HepG2 (cell line): Measurements from ENCODE around the gene NLGN4X. TPM values are rescaled to one million over a fixed set of nuclear protein-coding genes. Genes with fewer than 3 reads are reported as not detected.

Experiments
- ATAC-seq: fragments of 200-7000 bp; cut with Tn5 transposase; 3 replicates; pipeline ENCODE4 v1.9.1; 2020; ENCODE audit warnings: mild to moderate bottlenecking, moderate library complexity
- BruUV-seq: library from RNA; stranded (reverse); fragments of 400-500 nt; replicated peaks from 2 replicates; lab custom pipeline; 2021; lab: Mats Ljungman, UMichigan
- CTCF ChIA-PET: fragments of 300-600 bp; formaldehyde crosslinking; extraction: SDS; loops from one replicate; lab custom pipeline; 2021; ENCODE audit warnings: low total read pairs, inconsistent platforms, low intra/inter-chr PET ratio; lab: Yijun Ruan, JAX
- POLR2A ChIA-PET: fragments of 350-600 bp; sonication (Branson Sonifier 250); formaldehyde crosslinking; loops from one replicate; lab custom pipeline; 2020; ENCODE audit warnings: antibody characterized with exemption, inconsistent platforms; lab: Yijun Ruan, JAX
- DNase-seq: peaks from one replicate; pipeline ENCODE4 v3.0.0-alpha.2; 2015; ENCODE audit warnings: low spot score
- FAIRE-seq: peaks from 3 replicates; lab custom pipeline; 2011; peaks lifted over from hg19 to GRCh38; lab: Jason Lieb, UNC
- H2AFZ ChIP-seq: one replicate; pipeline ENCODE4 v1.6.1; 2011; ENCODE audit warnings: low read length, inconsistent platforms
- H3K27ac ChIP-seq: fragments of 300-600 bp; 3 replicates; pipeline ENCODE4 v1.8.0; 2011; ENCODE audit warnings: mixed run types, mild to moderate bottlenecking, mixed read lengths, low read length, inconsistent platforms; ENCODE audit not compliant: insufficient read depth; ENCODE audit errors: extremely low read length
- H3K27me3 ChIP-seq, 2 experiments: fragments of 200-600 bp in 1 of 2; 2 replicates in 1 of 2; 3 replicates in 1 of 2; pipeline versions ENCODE4 v1.6.0 to v1.8.0; 2011; ENCODE audit warnings: low read length in 2 of 2, mild to moderate bottlenecking in 2 of 2, moderate library complexity in 2 of 2, inconsistent platforms in 1 of 2; ENCODE audit not compliant: insufficient read depth in 2 of 2, control insufficient read depth in 1 of 2
- H3K36me3 ChIP-seq, 2 experiments: fragments of 200-600 bp in 1 of 2; replicated peaks in 1 of 2; 2 replicates in 1 of 2; 3 replicates in 1 of 2; pipeline versions ENCODE4 v1.5.1 to v1.8.0; 2011; ENCODE audit warnings: low read length in 2 of 2, inconsistent platforms in 1 of 2; ENCODE audit not compliant: insufficient read depth in 2 of 2, control insufficient read depth in 1 of 2
- H3K4me1 ChIP-seq: 2 replicates; pipeline ENCODE4 v1.5.1; 2012; ENCODE audit warnings: low read length, inconsistent platforms; ENCODE audit not compliant: insufficient read depth
- H3K4me2 ChIP-seq: 2 replicates; pipeline ENCODE4 v1.6.0; 2011; ENCODE audit warnings: low read depth, low read length, inconsistent platforms
- H3K4me3 ChIP-seq, 3 experiments: fragments of 200-600 bp in 1 of 3; sonication (generic), shearing (Covaris generic) in 1 of 3; replicated peaks in 1 of 3; 2 replicates each; pipeline ENCODE4 v1.5.1; 2011 to 2016; ENCODE audit warnings: low read length in 3 of 3, inconsistent platforms in 2 of 3, low read depth in 2 of 3, mild to moderate bottlenecking in 2 of 3, control low read depth in 1 of 3, mixed read lengths in 1 of 3; ENCODE audit not compliant: insufficient read depth in 1 of 3
- H3K79me2 ChIP-seq: one replicate; pipeline ENCODE4 v1.6.1; 2011; ENCODE audit warnings: low read length, inconsistent platforms; ENCODE audit not compliant: insufficient read depth
- H3K9ac ChIP-seq: 2 replicates; pipeline ENCODE4 v1.6.0; 2011; ENCODE audit warnings: mild to moderate bottlenecking, low read depth, low read length, inconsistent platforms; ENCODE audit not compliant: insufficient read depth
- H3K9me3 ChIP-seq: 2 replicates; pipeline ENCODE4 v1.5.1; 2012; ENCODE audit warnings: mild to moderate bottlenecking, low read length
- H4K20me1 ChIP-seq: 2 replicates; pipeline ENCODE4 v1.6.0; 2011; ENCODE audit warnings: inconsistent platforms, mild to moderate bottlenecking, low read length, moderate library complexity; ENCODE audit not compliant: insufficient read depth
- ATF6 ChIP-seq: sonication (generic); formaldehyde crosslinking; conservative IDR thresholded peaks from 2 replicates; pipeline ENCODE4 v1.4.0; 2020; ENCODE audit warnings: missing genetic modification reagents
- ATF7 ChIP-seq, 2 experiments: fragments of 450-650 bp in 1 of 2; sonication (generic) in 1 of 2; formaldehyde crosslinking in 1 of 2; IDR thresholded peaks; 2 replicates each; pipeline versions ENCODE4 v1.4.0 to v1.6.1; 2016 to 2020; ENCODE audit warnings: antibody characterized with exemption in 1 of 2, mild to moderate bottlenecking in 1 of 2, missing genetic modification reagents in 1 of 2
- ATF7-NPFF ChIP-seq: sonication (generic); formaldehyde crosslinking; IDR thresholded peaks from 2 replicates; pipeline ENCODE4 v1.8.1; 2023; ENCODE audit warnings: mild to moderate bottlenecking, low read depth, missing genetic modification reagents, moderate library complexity
- BRCA1 ChIP-seq: sonication (generic); formaldehyde crosslinking; IDR thresholded peaks from 2 replicates; pipeline ENCODE4 v1.4.0; 2020; ENCODE audit warnings: missing genetic modification reagents
- CEBPZ ChIP-seq: IDR thresholded peaks from 2 replicates; pipeline ENCODE4 v1.6.1; 2012; ENCODE audit warnings: low read length, improper control_type of control experiment
- CSRNP1 ChIP-seq: sonication (generic); formaldehyde crosslinking; IDR thresholded peaks from 2 replicates; pipeline ENCODE4 v1.8.1; 2023; ENCODE audit warnings: mild to moderate bottlenecking, missing genetic modification reagents
- EHMT2 ChIP-seq: fragments of 200-600 bp; sonication (generic); IDR thresholded peaks from 2 replicates; pipeline ENCODE4 v1.7.0; 2017; ENCODE audit warnings: antibody characterized with exemption, low read depth, low read length, borderline replicate concordance
- MED13 ChIP-seq: sonication (generic); formaldehyde crosslinking; IDR thresholded peaks from 2 replicates; pipeline ENCODE4 v1.5.0; 2020; ENCODE audit warnings: missing genetic modification reagents
- SKI ChIP-seq: fragments of 450-650 bp; IDR thresholded peaks from one replicate; pipeline ENCODE4 v1.6.1; 2018; ENCODE audit warnings: mild to moderate bottlenecking; ENCODE audit not compliant: partially characterized antibody
- ZKSCAN1 ChIP-seq: fragments of 150-350 bp; IDR thresholded peaks from 2 replicates; pipeline ENCODE4 v1.6.1; 2014; ENCODE audit warnings: low read length
- ZKSCAN8 ChIP-seq: IDR thresholded peaks from 2 replicates; pipeline ENCODE4 v1.6.1; 2016; ENCODE audit warnings: borderline replicate concordance, missing genetic modification reagents, missing compliant biosample characterization
- ZNF160 ChIP-seq: sonication (generic); formaldehyde crosslinking; IDR thresholded peaks from 2 replicates; pipeline ENCODE4 v1.8.0; 2022; ENCODE audit warnings: mild to moderate bottlenecking, inconsistent platforms, missing genetic modification reagents
- ZNF615 ChIP-seq: sonication (generic); formaldehyde crosslinking; IDR thresholded peaks from 2 replicates; pipeline ENCODE4 v1.5.0; 2020; ENCODE audit warnings: mild to moderate bottlenecking, missing genetic modification reagents, borderline replicate concordance
- ZNF777 ChIP-seq: sonication (generic); formaldehyde crosslinking; IDR thresholded peaks from 2 replicates; pipeline ENCODE4 v1.4.0; 2020; ENCODE audit warnings: missing genetic modification reagents
- WGBS: methylation state at CpG from one replicate; pipeline ENCODE4 v1.1.6; 2017; ENCODE audit warnings: low lambda C conversion rate; 5-methylcytosine and 5-hydroxymethylcytosine counted together
- in situ Hi-C: cut with HindIII; loops from 2 replicates; pipeline ENCODE4 v1.10.0; 2017; ENCODE audit warnings: low pct_unique_long_range_greater_than_20kb; ENCODE audit not compliant: extremely low pct_ligation_motif_present
- intact Hi-C: fragments of 100-400 bp; cut with micrococcal nuclease; formaldehyde crosslinking; loops from one replicate; pipeline ENCODE4 v1.10.0; 2022; ENCODE audit not compliant: unreplicated experiment
- polyA plus RNA-seq, 8 experiments: library from polyadenylated mRNA; depleted of rRNA in 3 of 8; stranded (reverse) in 7 of 8; unstranded in 1 of 8; fragments of >200 nt; fragmentation: Illumina TruSeq in 4 of 8; extraction: Trizol in 4 of 8; gene quantifications; 2 replicates each; pipeline versions ENCODE4 v1.2.1 to v1.2.3, GENCODE V29; 2011 to 2016; ENCODE audit warnings: low read depth in 4 of 8, missing spikeins in 1 of 8, mixed read lengths in 1 of 8; ENCODE audit not compliant: insufficient read depth in 1 of 8
- total RNA-seq, 5 experiments: library from RNA; depleted of rRNA; stranded (reverse); fragments of >200 nt; fragmentation: Illumina TruSeq; extraction: Trizol; gene quantifications; 2 replicates each; pipeline ENCODE4 v1.2.3, GENCODE V29; 2016; ENCODE audit warnings: low read depth in 1 of 5

Gene NLGN4X
- total and polyA plus RNA-seq, 2 of the 13 experiments (the other 11 are each of a cell fraction or from before 2014, with no cell fraction given): not detected

GRCh38 chrX:6149060-6149872 is 79.4 kb downstream of the NLGN4X start:
- BruUV-seq: no TSS peak
- TF ChIP-seq ZKSCAN1: no peak
- no peak for TF ChIP-seq ATF7 (IDR thresholded peaks at IDR 0.05)
- no peak for TF ChIP-seq ATF7 (CRISPR knock-in tag; IDR thresholded peaks at IDR 0.05)
- no peak for TF ChIP-seq BRCA1 (CRISPR knock-in tag)
- no peak for TF ChIP-seq ZNF160 (CRISPR knock-in tag)
- TF ChIP-seq EHMT2: no peak
- no peak for TF ChIP-seq ZNF777 (CRISPR knock-in tag)
- TF ChIP-seq MED13: no peak
- TF ChIP-seq ATF7-NPFF (CRISPR knock-in tag): no peak
- TF ChIP-seq SKI: no peak
- no peak for TF ChIP-seq CEBPZ
- no peak for TF ChIP-seq ZKSCAN8 (CRISPR knock-in tag)
- no peak for TF ChIP-seq ATF6 (CRISPR knock-in tag)
- no peak for TF ChIP-seq CSRNP1 (CRISPR knock-in tag)
- TF ChIP-seq ZNF615 (CRISPR knock-in tag): no peak
- Histone ChIP-seq H4K20me1 (no peaks in the 10 kb centered on the region), H3K79me2 (no peaks in the 10 kb centered on the region), H3K4me2 (no peak overlapping the region), H3K27ac (no peak overlapping the region), H3K9ac (no peak overlapping the region), H2AFZ (no peak overlapping the region), H3K9me3 (no peaks in the 10 kb centered on the region), H3K4me3 (no peak overlapping the region), H3K27me3 (no peaks in the 10 kb centered on the region), H3K36me3 (no peaks in the 10 kb centered on the region), H3K4me1 (no peaks in the 10 kb centered on the region)
- FAIRE-seq (no peak), ATAC-seq (no peak), DNase-seq (no peak)
- intact Hi-C loops: no loop called here
- CTCF ChIA-PET: no interaction called here
- POLR2A ChIA-PET: no interaction called here
- in situ Hi-C loops: no loop called here
- 3% methylated on average over 4 of the region's 6 CpGs for WGBS
